ENCODE measurements around the gene MACROD1.

MACROD1 gene

GRCh38 chr11:64092111-64092760, 73.7 kb downstream of the MACROD1 start:
- H3K4me3 ChIP-seq (replicated peaks in 1 of 2; ENCODE audit: low read depth in 2 of 2, low read length in 2 of 2): no peak overlapping the region
- no peak for TF ChIP-seq CTCF (IDR thresholded peaks at IDR 0.05; ENCODE audit: low read depth, low read length)
- no peak for DNase-seq (ENCODE audit: low read depth in 2 of 2)

- peak; percentile 4 for TF ChIP-seq CTCF (IDR thresholded peaks at IDR 0.05; ENCODE audit: low read depth, low read length)
- DNase-seq (ENCODE audit: low read depth in 2 of 2): peak; percentile 62 to 67
- H3K4me3 ChIP-seq (replicated peaks in 1 of 2; ENCODE audit: low read depth in 2 of 2, low read length in 2 of 2): no peak overlapping the region
Observed at GRCh38 chr11:64090806-64091516, 75.0 kb downstream of the MACROD1 start.

- TF ChIP-seq CTCF (IDR thresholded peaks at IDR 0.05; ENCODE audit: low read depth, low read length): no peak
- H3K4me3 ChIP-seq (replicated peaks in 1 of 2; ENCODE audit: low read depth in 2 of 2, low read length in 2 of 2): no peak overlapping the region
- DNase-seq (ENCODE audit: low read depth in 2 of 2): no peak
Observed at GRCh38 chr11:64089915-64090805, 75.8 kb downstream of the MACROD1 start.

- DNase-seq (ENCODE audit: low read depth in 2 of 2): no peak
- TF ChIP-seq CTCF (IDR thresholded peaks at IDR 0.05; ENCODE audit: low read depth, low read length): no peak
Observed at GRCh38 chr11:64089493-64089892, 76.4 kb downstream of the MACROD1 start.

GRCh38 chr11:64089027-64089360, 76.9 kb downstream of the MACROD1 start:
- no peak for DNase-seq (ENCODE audit: low read depth in 2 of 2)
- no peak for TF ChIP-seq CTCF (IDR thresholded peaks at IDR 0.05; ENCODE audit: low read depth, low read length)
- H3K4me3 ChIP-seq (replicated peaks in 1 of 2; ENCODE audit: low read depth in 2 of 2, low read length in 2 of 2): no peak overlapping the region

More at GRCh38 chr11:64089493-64089892, 76.4 kb downstream of the MACROD1 start:
- H3K4me3 ChIP-seq (replicated peaks in 1 of 2; ENCODE audit: low read depth in 2 of 2, low read length in 2 of 2): no peak overlapping the region

- peak; percentile 15 for TF ChIP-seq CTCF (IDR thresholded peaks at IDR 0.05; ENCODE audit: low read depth, low read length)
- DNase-seq (ENCODE audit: low read depth in 2 of 2): no peak
- no peak overlapping the region for H3K4me3 ChIP-seq (replicated peaks in 1 of 2; ENCODE audit: low read depth in 2 of 2, low read length in 2 of 2)
Observed at GRCh38 chr11:64088162-64089026, 77.5 kb downstream of the MACROD1 start.
